HEK293 (cell line): ENCODE results near the gene LRRC32.

Experiments used
- CTCF ChIA-PET: fragments of 350-600 bp; formaldehyde crosslinking; extraction: SDS; loops from one replicate; lab custom pipeline; 2021; ENCODE audit warnings: antibody characterized with exemption; lab: Yijun Ruan, JAX
- POLR2A ChIA-PET: fragments of 300-600 bp; formaldehyde crosslinking; extraction: SDS; loops from one replicate; lab custom pipeline; 2020; ENCODE audit warnings: antibody characterized with exemption, inconsistent platforms; lab: Yijun Ruan, JAX
- H3K27ac ChIP-seq: fragments of 200-500 bp; sonication (Bioruptor generic); 2 replicates; pipeline ENCODE4 v1.5.1; 2014; ENCODE audit warnings: low read depth, low read length, control low read depth, inconsistent platforms; ENCODE audit errors: extremely low read depth
- H3K36me3 ChIP-seq, 2 experiments: fragments of 200-500 bp in 1 of 2; sonication (Bioruptor generic) in 1 of 2; 1 replicate in 1 of 2; 2 replicates in 1 of 2; pipeline ENCODE4 v1.5.1; 2014 to 2017; ENCODE audit warnings: inconsistent platforms in 2 of 2, low read length in 2 of 2; ENCODE audit not compliant: control insufficient read depth in 2 of 2, insufficient read depth in 1 of 2
- H3K4me1 ChIP-seq: fragments of 200-500 bp; sonication (Bioruptor generic); 2 replicates; pipeline ENCODE4 v1.5.1; 2014; ENCODE audit warnings: mild to moderate bottlenecking, low read length, inconsistent platforms; ENCODE audit not compliant: control insufficient read depth, insufficient read depth
- H3K4me3 ChIP-seq: 2 replicates; pipeline ENCODE4 v1.5.1; 2011; ENCODE audit warnings: low read depth, mild to moderate bottlenecking, control low read depth, low read length, moderate library complexity
- H3K9me3 ChIP-seq: fragments of 200-500 bp; sonication (Bioruptor generic); 2 replicates; pipeline ENCODE4 v1.5.1; 2014; ENCODE audit warnings: low read depth, low read length, inconsistent platforms; ENCODE audit not compliant: control insufficient read depth, insufficient read depth
- AEBP2 ChIP-seq: fragments of 450-650 bp; formaldehyde crosslinking; IDR thresholded peaks from 2 replicates; pipeline ENCODE4 v1.5.1; 2016; ENCODE audit warnings: missing biosample characterization, missing genetic modification characterization, borderline replicate concordance
- BCL11B ChIP-seq: fragments of 450-650 bp; formaldehyde crosslinking; IDR thresholded peaks from 2 replicates; pipeline ENCODE4 v1.5.1; 2016; ENCODE audit warnings: low read depth, missing biosample characterization, missing genetic modification characterization
- GLIS2 ChIP-seq: fragments of 450-650 bp; formaldehyde crosslinking; IDR thresholded peaks from 2 replicates; pipeline ENCODE4 v1.5.1; 2016; ENCODE audit warnings: missing biosample characterization, missing genetic modification characterization
- IKZF3 ChIP-seq: fragments of 450-650 bp; IDR thresholded peaks from 2 replicates; pipeline ENCODE4 v1.5.0; 2018; ENCODE audit warnings: missing biosample characterization, mild to moderate bottlenecking, missing genetic modification characterization, moderate library complexity
- PRDM6 ChIP-seq: fragments of 450-650 bp; formaldehyde crosslinking; IDR thresholded peaks from 2 replicates; pipeline ENCODE4 v1.5.1; 2017; ENCODE audit warnings: missing biosample characterization, missing genetic modification characterization
- REPIN1 ChIP-seq: fragments of 450-650 bp; formaldehyde crosslinking; IDR thresholded peaks from 2 replicates; pipeline ENCODE4 v1.5.1; 2017; ENCODE audit warnings: missing biosample characterization, missing genetic modification characterization, low read depth
- SP2 ChIP-seq: fragments of 450-650 bp; formaldehyde crosslinking; IDR thresholded peaks from 2 replicates; pipeline ENCODE4 v1.5.1; 2016; ENCODE audit warnings: missing biosample characterization, missing genetic modification characterization
- TCF7L2 ChIP-seq: IDR thresholded peaks from 2 replicates; pipeline ENCODE4 v1.6.1; 2011; ENCODE audit warnings: low read depth, mild to moderate bottlenecking, inconsistent platforms, low read length, moderate library complexity, borderline replicate concordance
- ZFP3 ChIP-seq: fragments of 450-650 bp; formaldehyde crosslinking; IDR thresholded peaks from 2 replicates; pipeline ENCODE4 v1.5.1; 2016; ENCODE audit warnings: low read depth, missing biosample characterization, missing genetic modification characterization
- ZIC2 ChIP-seq: fragments of 450-650 bp; formaldehyde crosslinking; IDR thresholded peaks from 2 replicates; pipeline ENCODE4 v1.5.1; 2016; ENCODE audit warnings: missing biosample characterization, missing genetic modification characterization
- ZNF335 ChIP-seq: fragments of 450-650 bp; formaldehyde crosslinking; conservative IDR thresholded peaks from 2 replicates; pipeline ENCODE4 v1.5.1; 2016; ENCODE audit warnings: missing biosample characterization, missing genetic modification characterization
- ZNF48 ChIP-seq: fragments of 450-650 bp; formaldehyde crosslinking; IDR thresholded peaks from 2 replicates; pipeline ENCODE4 v1.5.1; 2016; ENCODE audit warnings: missing biosample characterization, missing genetic modification characterization
- ZNF658 ChIP-seq: fragments of 450-650 bp; formaldehyde crosslinking; IDR thresholded peaks from 2 replicates; pipeline ENCODE4; 2016; ENCODE audit warnings: missing biosample characterization, missing genetic modification characterization
- ZNF660 ChIP-seq: fragments of 450-650 bp; IDR thresholded peaks from 2 replicates; pipeline ENCODE4 v1.5.1; 2018; ENCODE audit warnings: missing biosample characterization, mild to moderate bottlenecking, missing genetic modification characterization
- ZNF792 ChIP-seq: fragments of 450-650 bp; formaldehyde crosslinking; IDR thresholded peaks from 2 replicates; pipeline ENCODE4 v1.5.1; 2016; ENCODE audit warnings: missing biosample characterization, missing genetic modification characterization
- TF ChIP-seq, protein P1 (sequence below): fragments of 450-650 bp; formaldehyde crosslinking; IDR thresholded peaks from 2 replicates; pipeline ENCODE4 v1.5.1; 2016; ENCODE audit warnings: missing biosample characterization, missing genetic modification characterization
- TF ChIP-seq, protein P2 (sequence below): fragments of 450-650 bp; formaldehyde crosslinking; IDR thresholded peaks from 2 replicates; pipeline ENCODE4 v1.5.1; 2017; ENCODE audit warnings: missing biosample characterization, missing genetic modification characterization

The LRRC32 gene

GRCh38 chr11:76649011-76649410, 21.5 kb downstream of the LRRC32 start:
- POLR2A ChIA-PET, result no interaction called here
- Histone ChIP-seq H3K4me1 (no peaks in the 10 kb centered on the region), H3K36me3 (no peaks in the 10 kb centered on the region), H3K9me3 (no peaks in the 10 kb centered on the region), H3K27ac (no peak overlapping the region), H3K4me3 (no peak overlapping the region)
- TF ChIP-seq PRDM6 (tag by site-specific recombination) (no peak), TCF7L2 (no peak), AEBP2 (tag by site-specific recombination) (no peak), IKZF3 (tag by site-specific recombination) (no peak), ZNF660 (tag by site-specific recombination) (no peak), ZNF48 (tag by site-specific recombination) (no peak), BCL11B (tag by site-specific recombination) (no peak), ZNF792 (tag by site-specific recombination) (no peak), ZNF658 (tag by site-specific recombination) (no peak), ZNF335 (no peak)
- TF ChIP-seq, protein P1, sequence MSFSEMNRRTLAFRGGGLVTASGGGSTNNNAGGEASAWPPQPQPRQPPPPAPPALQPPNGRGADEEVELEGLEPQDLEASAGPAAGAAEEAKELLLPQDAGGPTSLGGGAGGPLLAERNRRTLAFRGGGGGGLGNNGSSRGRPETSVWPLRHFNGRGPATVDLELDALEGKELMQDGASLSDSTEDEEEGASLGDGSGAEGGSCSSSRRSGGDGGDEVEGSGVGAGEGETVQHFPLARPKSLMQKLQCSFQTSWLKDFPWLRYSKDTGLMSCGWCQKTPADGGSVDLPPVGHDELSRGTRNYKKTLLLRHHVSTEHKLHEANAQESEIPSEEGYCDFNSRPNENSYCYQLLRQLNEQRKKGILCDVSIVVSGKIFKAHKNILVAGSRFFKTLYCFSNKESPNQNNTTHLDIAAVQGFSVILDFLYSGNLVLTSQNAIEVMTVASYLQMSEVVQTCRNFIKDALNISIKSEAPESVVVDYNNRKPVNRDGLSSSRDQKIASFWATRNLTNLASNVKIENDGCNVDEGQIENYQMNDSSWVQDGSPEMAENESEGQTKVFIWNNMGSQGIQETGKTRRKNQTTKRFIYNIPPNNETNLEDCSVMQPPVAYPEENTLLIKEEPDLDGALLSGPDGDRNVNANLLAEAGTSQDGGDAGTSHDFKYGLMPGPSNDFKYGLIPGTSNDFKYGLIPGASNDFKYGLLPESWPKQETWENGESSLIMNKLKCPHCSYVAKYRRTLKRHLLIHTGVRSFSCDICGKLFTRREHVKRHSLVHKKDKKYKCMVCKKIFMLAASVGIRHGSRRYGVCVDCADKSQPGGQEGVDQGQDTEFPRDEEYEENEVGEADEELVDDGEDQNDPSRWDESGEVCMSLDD (tag by site-specific recombination), result no peak
- CTCF ChIA-PET, result interaction anchor here (0.6 kb wide), 1 partner anchor 79 kb away, joined by 7 read pairs; no protein-coding TSS in a partner anchor

- Histone ChIP-seq H3K9me3 (no peaks in the 10 kb centered on the region), H3K4me3 (no peak overlapping the region), H3K27ac (no peak overlapping the region), H3K4me1 (no peaks in the 10 kb centered on the region), H3K36me3 (no peaks in the 10 kb centered on the region)
- POLR2A ChIA-PET, result interaction anchor here (0.6 kb wide), 1 partner anchor 641 kb away, joined by 4 read pairs; no protein-coding TSS in a partner anchor
- CTCF ChIA-PET, result no interaction called here
- no peak for TF ChIP-seq AEBP2 (tag by site-specific recombination)
- no peak for TF ChIP-seq ZNF658 (tag by site-specific recombination)
- no peak for TF ChIP-seq REPIN1 (tag by site-specific recombination)
- TF ChIP-seq, protein P2, sequence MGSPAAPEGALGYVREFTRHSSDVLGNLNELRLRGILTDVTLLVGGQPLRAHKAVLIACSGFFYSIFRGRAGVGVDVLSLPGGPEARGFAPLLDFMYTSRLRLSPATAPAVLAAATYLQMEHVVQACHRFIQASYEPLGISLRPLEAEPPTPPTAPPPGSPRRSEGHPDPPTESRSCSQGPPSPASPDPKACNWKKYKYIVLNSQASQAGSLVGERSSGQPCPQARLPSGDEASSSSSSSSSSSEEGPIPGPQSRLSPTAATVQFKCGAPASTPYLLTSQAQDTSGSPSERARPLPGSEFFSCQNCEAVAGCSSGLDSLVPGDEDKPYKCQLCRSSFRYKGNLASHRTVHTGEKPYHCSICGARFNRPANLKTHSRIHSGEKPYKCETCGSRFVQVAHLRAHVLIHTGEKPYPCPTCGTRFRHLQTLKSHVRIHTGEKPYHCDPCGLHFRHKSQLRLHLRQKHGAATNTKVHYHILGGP (tag by site-specific recombination), result no peak
- no peak for TF ChIP-seq GLIS2 (tag by site-specific recombination)
- TF ChIP-seq SP2 (tag by site-specific recombination), result no peak
- no peak for TF ChIP-seq PRDM6 (tag by site-specific recombination)
- no peak for TF ChIP-seq ZIC2 (tag by site-specific recombination)
- no peak for TF ChIP-seq ZFP3 (tag by site-specific recombination)
- TF ChIP-seq, protein P1 (tag by site-specific recombination), result no peak
Measured at GRCh38 chr11:76648061-76648460, 22.5 kb downstream of the LRRC32 start.
